Kasumi-1 (cell line): ENCODE measurements around the gene PTPRZ1.
A peak's percentile ranks its signal among the peaks of the same experiment; 100 is the strongest.

Experiments used
- DNase-seq, 2 experiments: peaks; one replicate each; lab custom pipeline; 2025; lab: John Stamatoyannopoulos, UW

The PTPRZ1 gene

GRCh38 chr7:121954803-121955202, 81.8 kb downstream of the PTPRZ1 start:
- no peak for DNase-seq

GRCh38 chr7:121957626-121958025, 84.7 kb downstream of the PTPRZ1 start:
- DNase-seq: no peak

- no peak for DNase-seq
Measured at GRCh38 chr7:121960678-121961077, 87.7 kb downstream of the PTPRZ1 start.

DNA sequence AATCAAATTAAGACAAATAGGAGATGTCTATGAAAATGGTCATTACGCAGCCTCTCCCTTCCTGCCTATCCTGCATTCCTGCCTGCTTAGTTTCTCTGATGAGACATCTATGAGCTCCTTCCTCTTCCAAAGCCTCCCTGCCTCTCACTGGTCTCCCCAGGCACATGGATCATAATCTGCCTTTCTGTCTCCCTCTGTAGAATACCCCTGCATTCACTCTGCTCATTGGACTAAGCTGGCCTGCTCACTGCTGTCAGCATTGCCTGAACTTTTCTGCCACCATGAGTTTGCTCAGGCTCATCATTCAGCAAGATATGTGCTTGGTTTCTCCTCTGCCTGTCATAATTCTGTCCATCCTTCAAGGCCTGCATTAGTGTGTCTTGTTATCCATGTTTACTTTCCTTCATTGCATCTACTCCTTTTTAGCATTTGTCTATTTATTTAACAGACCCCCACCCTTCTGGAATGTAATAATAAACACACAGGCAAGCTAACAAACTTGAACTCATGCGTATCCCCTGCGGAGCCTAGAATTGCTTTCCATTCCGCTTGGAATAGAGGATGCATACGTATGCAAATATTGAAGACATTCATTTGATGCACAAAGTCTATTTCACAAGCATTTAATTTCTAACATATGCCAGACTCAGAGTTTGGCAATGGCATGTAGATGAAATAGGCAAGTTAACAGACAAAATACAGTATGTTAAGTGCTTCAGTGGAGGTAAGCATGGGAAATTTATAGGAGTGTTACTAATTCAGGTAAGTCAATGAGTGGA, 88.3 kb downstream of the PTPRZ1 start:
- DNase-seq: no peak

DNA sequence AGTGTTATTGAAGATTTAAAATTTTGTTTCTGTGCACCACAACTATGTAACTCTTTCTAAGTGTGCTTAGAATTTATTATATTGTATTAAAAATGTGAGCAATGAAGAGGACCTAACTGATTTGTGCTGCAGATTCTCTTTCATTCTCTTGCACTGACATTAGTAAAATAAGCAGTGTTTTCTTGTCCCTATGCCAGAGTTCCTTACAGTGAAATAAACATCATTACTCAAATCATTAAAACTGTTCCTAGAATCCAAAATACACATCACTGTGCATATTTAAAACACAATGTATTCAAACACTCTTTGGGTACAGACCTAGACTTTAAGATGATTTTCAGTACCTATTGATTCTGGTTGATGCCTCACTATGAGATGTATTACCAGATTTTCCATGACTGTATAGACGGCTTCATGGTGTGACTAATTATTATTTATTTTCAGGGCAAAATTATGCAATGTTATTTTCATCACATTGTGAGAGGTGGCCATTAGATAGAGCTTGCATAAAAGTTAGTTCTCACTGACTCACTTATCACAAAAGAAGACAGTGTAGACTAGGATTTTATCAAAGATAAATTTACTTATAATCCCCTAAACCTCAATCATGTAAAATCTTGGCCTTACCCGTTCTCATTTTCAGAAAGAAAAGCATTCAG, 93.4 kb downstream of the PTPRZ1 start:
- DNase-seq: no peak

DNA sequence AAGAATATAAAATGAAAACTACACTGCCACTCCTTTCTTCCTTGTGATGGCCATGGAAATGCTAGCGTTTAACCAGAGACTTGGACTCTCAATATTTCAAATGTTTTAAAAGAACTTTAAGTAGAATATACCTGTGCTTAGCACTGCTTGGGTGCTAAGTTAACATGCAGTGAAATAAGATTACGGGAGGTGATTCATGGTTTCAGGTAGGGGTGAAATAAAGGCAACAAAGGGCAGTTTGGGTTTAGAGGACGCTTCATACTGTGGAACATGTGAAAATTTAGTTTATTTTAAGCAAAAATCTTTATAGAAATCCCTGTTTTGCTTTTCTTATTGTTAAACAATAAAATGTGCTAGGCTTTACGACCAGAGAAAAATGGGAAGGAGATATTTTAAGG, 94.0 kb downstream of the PTPRZ1 start:
- no peak for DNase-seq

DNA sequence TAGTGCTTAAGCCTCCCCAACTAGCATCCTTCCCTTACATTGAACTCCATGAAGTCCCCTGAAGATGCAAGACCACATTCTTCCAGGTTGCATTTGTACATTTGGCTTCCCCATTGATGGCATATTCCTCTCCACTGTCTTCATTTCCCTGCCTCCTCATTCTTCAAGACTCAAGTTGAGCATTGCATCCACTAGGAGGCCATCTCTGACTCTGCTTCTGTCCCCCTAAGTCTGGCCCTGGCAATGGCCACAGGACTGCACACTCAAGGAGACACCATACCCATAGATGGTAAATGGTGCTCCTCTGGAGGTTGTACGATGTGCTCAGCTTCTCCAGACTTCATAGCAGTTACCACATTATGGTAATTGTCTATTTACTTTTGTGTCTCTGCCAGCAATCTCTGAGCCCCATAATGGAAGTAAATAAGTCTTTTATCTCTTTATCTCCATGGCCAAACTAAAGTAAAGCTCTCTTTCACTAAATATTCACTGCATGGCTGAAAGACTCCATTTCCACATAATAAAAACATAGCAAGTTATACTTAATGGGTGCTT, 112.6 kb downstream of the PTPRZ1 start:
- no peak for DNase-seq

DNA sequence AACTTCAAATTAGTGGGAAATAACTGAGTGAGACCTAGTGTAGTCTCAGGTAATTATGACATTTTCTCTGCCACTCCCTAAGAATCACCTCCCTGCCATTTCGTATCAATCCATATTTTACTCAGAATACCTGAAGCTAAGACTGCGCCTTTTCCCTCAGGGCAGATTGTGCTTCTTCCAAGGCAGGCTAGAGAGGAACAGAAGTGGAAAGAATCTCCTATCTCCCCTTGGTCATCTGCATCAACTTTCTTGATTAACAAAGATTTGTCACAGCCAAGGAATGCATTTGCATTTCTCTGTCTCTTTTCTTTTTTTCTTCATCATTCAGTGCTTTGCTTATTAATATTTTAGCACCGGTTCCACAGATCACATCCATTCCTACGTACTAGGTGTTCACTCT, 119.1 kb downstream of the PTPRZ1 start:
- DNase-seq: no peak

DNA sequence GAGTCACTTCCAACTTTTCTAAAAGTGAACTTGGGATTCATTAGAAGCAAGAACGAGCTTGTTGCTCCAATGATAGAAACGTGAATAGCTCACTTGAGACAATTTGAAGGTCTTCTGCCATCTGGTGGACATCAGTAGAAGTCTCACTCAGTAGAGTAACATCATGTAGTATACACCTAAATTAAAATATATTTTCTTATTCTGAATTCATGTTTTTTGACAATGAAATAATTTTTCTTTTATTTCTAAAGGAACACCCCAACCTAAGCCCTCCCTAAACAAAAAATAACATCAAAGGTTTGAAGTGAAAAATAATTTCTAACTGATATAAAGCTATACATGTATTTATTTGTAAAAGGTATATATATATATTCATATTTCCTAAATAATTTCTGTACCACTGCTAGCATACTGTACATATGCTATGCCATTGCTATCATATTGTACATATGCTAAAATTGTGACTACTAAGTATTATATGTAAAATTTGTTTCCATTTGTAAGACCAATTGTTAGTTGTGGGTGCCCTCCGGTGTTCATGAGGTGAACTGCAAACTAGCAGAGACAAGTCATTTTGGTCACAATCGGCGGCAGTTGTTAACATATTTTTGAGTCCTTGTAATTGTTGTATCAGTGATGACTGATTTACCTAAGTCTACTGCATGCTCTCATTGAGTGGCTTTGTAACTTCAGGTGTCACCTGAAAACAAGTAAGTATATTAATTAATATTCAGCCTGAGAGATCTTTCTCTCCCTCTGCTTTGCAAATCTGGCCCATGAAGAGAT, 121.9 kb downstream of the PTPRZ1 start:
- DNase-seq: peak; percentile 59 to 74

DNA sequence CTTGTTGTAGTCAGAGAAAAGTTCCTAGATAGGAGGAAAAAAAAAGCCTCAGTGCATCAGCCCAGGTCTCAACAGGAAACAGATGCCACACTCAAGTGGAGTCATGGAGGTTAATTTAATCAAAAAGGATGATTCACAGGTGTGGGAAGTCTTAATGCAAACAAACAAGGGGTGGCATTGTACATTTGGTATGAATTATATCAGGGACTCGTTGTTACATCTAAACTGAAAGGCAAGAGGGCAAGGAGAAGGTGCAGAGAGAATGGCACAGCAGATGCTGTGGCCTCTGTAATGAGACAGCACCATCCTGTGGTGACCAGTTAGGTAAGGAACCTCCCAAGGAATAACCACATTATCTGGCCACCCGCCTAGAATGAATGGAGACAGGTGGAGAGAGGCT, 133.7 kb downstream of the PTPRZ1 start:
- DNase-seq: no peak

DNA sequence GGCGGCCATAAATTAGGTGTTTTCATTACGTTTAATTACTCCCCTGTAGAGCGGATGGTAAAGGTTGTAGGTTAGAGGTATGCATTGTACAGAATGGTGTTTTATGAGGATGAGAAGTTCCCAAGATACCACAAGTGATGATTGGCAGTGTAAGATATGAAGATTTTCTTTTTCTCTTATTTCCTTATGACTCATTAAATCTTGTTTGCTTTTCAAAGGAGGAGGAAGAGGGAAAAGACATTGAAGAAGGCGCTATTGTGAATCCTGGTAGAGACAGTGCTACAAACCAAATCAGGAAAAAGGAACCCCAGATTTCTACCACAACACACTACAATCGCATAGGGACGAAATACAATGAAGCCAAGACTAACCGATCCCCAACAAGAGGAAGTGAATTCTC, 137.2 kb downstream of the PTPRZ1 start:
- DNase-seq: no peak

GRCh38 chr7:122013065-122013464, 140.1 kb downstream of the PTPRZ1 start:
- no peak for DNase-seq

DNA sequence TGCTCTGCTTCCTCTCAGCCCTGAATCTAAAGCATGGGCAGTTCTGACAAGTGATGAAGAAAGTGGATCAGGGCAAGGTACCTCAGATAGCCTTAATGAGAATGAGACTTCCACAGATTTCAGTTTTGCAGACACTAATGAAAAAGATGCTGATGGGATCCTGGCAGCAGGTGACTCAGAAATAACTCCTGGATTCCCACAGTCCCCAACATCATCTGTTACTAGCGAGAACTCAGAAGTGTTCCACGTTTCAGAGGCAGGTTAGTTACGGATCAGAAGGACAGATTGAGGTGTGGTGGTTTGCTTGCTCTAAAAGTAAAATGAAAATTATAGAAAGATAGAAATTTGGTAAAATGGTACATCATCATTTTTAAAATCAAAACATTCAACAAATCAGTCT, 140.7 kb downstream of the PTPRZ1 start:
- no peak for DNase-seq

DNA sequence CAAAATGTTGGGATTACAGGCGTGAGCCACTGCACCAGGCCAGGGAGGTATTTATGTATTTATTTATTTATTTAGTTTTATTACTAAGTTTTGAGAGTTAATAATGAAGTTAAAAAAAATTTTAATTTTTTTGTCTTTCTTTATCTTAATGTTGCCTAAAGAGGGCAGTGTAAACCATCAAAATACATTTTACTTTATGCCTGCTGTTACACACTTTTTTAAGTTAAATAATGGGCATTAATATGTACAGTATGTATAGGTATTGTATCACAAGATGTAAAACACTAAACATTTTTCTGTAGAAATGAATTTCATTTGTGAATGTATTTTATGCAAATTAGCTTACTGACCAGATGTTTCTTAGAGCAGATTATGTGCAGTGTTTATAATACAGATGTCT, 141.7 kb downstream of the PTPRZ1 start:
- DNase-seq: peak in 1 of 2 experiments; percentile 1

DNA sequence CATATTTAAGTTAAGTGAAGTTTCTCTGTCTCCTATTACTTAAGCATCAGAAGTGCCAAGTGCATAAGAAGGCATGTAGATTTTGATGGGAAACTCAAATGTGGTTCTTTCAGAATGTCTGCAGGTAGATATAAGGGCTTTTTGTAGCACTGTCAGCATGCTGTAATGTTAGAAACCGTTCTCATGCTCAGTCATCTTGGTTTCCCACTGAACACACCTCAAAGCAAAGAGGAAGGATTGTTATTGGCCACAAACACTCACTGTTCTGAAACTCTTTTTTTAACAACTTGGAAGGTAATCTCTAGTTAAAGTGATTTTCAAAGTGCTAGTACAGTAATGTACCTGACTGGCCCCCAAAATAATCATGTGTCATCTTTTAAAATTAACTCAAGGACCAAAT, 145.1 kb downstream of the PTPRZ1 start:
- no peak for DNase-seq

DNA sequence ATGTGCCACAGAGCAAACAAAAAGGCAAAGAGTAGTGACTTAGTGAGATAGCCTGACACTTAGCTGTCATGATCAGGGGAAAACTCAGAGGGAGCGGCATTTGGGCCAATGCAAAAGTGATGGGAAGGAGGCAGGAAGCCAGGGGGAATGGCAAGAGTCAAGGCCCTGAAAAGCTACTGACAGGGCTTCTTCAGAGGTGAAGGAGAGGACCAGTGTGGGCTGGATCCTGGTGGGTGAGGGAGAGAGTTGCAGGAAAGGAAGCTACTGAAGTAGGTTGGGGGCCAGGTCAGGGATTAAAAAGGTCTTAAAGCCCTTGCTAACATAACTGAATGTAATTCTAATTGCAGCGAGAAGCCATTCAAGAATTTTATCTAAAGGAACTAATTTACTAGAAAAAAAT, 154.1 kb downstream of the PTPRZ1 start:
- DNase-seq: no peak

- no peak for DNase-seq
Measured at GRCh38 chr7:122033641-122034040, 160.7 kb downstream of the PTPRZ1 start.

GRCh38 chr7:122035876-122036275, 162.9 kb downstream of the PTPRZ1 start:
- DNase-seq: no peak

- DNase-seq: no peak
Measured at GRCh38 chr7:122038134-122038533, 165.2 kb downstream of the PTPRZ1 start.

DNA sequence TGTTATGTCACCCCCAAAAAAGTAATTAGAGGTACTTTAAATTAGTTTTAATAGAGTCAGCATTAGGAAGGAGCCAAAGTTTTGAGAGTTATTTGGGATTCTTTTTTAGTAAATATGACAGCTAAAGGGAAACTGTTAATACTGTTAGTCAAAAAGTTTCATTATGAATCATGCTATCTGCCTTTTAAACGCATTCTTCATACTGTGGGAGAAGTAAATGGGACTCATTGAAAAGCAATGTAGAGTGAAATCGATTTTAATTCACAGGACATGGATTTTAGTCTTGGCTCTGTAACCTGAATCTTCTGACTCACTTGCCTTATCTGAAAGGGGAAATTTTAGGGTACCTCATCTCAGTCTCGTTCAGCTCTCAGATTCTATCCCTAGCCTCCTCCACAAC, 165.9 kb downstream of the PTPRZ1 start:
- no peak for DNase-seq

- no peak for DNase-seq
Measured at GRCh38 chr7:122040147-122040546, 167.2 kb downstream of the PTPRZ1 start.

GRCh38 chr7:122046402-122046801, 173.4 kb downstream of the PTPRZ1 start:
- DNase-seq: no peak

GRCh38 chr7:122054393-122054792, 181.4 kb downstream of the PTPRZ1 start:
- DNase-seq: no peak
